PC-3 (cell line): ENCODE results near the gene SUV39H1. TPM values are rescaled to one million over a fixed set of nuclear protein-coding genes. Genes with fewer than 3 reads are reported as not detected.

ENCODE experiments used
- ATAC-seq: fragments of 200-7000 bp; cut with Tn5 transposase; 2 replicates; pipeline ENCODE4 v1.9.1; 2020; ENCODE audit warnings: mild to moderate bottlenecking, moderate library complexity
- BruUV-seq: library from RNA; stranded (reverse); fragments of 400-500 nt; replicated peaks from 2 replicates; lab custom pipeline; 2021; lab: Mats Ljungman, UMichigan
- CTCF ChIA-PET: fragments of 300-600 bp; sonication (Branson Sonifier 250); formaldehyde crosslinking; loops from one replicate; lab custom pipeline; 2022; ENCODE audit warnings: antibody characterized with exemption; lab: Charles Lee
- POLR2A ChIA-PET: fragments of 300-600 bp; sonication (Branson Sonifier 250); formaldehyde crosslinking; loops from one replicate; lab custom pipeline; 2022; ENCODE audit warnings: antibody characterized with exemption; ENCODE audit not compliant: unreplicated experiment; lab: Charles Lee
- DNase-seq: peaks from one replicate; pipeline ENCODE4 v3.0.0-alpha.2; 2015
- H2AFZ ChIP-seq: fragments of 300-600 bp; sonication (generic); 2 replicates; pipeline ENCODE4 v1.6.0; 2016; ENCODE audit warnings: antibody characterized with exemption, low read length
- H3F3A ChIP-seq: fragments of 300-600 bp; sonication (generic); one replicate; pipeline ENCODE4 v1.6.0; 2017; ENCODE audit warnings: antibody characterized with exemption, low read length, control low read depth, mild to moderate bottlenecking; ENCODE audit not compliant: unreplicated experiment
- H3K27ac ChIP-seq: fragments of 300-600 bp; sonication (generic); 2 replicates; pipeline ENCODE4 v1.5.1; 2016; ENCODE audit warnings: mild to moderate bottlenecking, low read length
- H3K27me3 ChIP-seq: fragments of 300-600 bp; sonication (generic); 2 replicates; pipeline ENCODE4 v1.6.1; 2016; ENCODE audit warnings: low read length, mixed read lengths
- H3K36me3 ChIP-seq: fragments of 300-600 bp; sonication (generic); 2 replicates; pipeline ENCODE4 v1.6.1; 2016; ENCODE audit warnings: low read depth, mixed run types, low read length, mixed read lengths
- H3K4me1 ChIP-seq: fragments of 300-600 bp; sonication (generic); 2 replicates; pipeline ENCODE4 v1.5.1; 2016; ENCODE audit warnings: low read length; ENCODE audit not compliant: insufficient read depth
- H3K4me2 ChIP-seq: fragments of 300-600 bp; sonication (generic); 2 replicates; pipeline ENCODE4 v1.6.0; 2016; ENCODE audit warnings: low read length
- H3K4me3 ChIP-seq: fragments of 300-600 bp; sonication (generic); 2 replicates; pipeline ENCODE4 v1.5.1; 2016; ENCODE audit warnings: mild to moderate bottlenecking, low read length, mixed read lengths
- H3K79me2 ChIP-seq: fragments of 300-600 bp; sonication (generic); 2 replicates; pipeline ENCODE4 v1.6.1; 2017; ENCODE audit warnings: low read length, mixed read lengths
- H3K9ac ChIP-seq: fragments of 300-600 bp; sonication (generic); 2 replicates; pipeline ENCODE4 v1.6.0; 2016; ENCODE audit warnings: mild to moderate bottlenecking, low read length
- H3K9me2 ChIP-seq: fragments of 300-600 bp; sonication (generic); replicated peaks from 2 replicates; pipeline ENCODE4 v1.6.1; 2016; ENCODE audit warnings: mixed run types, low read length, mixed read lengths
- H3K9me3 ChIP-seq: fragments of 300-600 bp; sonication (generic); 2 replicates; pipeline ENCODE4 v1.6.1; 2016; ENCODE audit warnings: low read length, mixed read lengths
- H4K20me1 ChIP-seq: fragments of 300-600 bp; sonication (generic); 2 replicates; pipeline ENCODE4 v1.6.1; 2016; ENCODE audit warnings: low read length, mixed read lengths
- CTCF ChIP-seq: fragments of 300-600 bp; sonication (generic); conservative IDR thresholded peaks from 2 replicates; pipeline ENCODE4 v1.5.1; 2017; ENCODE audit warnings: antibody characterized with exemption, low read depth, mild to moderate bottlenecking, low read length
- EZH2 ChIP-seq: fragments of 300-600 bp; sonication (generic); IDR thresholded peaks from one replicate; pipeline ENCODE4 v1.6.1; 2017; ENCODE audit warnings: antibody characterized with exemption, mild to moderate bottlenecking, low read length; ENCODE audit not compliant: unreplicated experiment
- EZH2phosphoT487 ChIP-seq: fragments of 300-600 bp; sonication (generic); IDR thresholded peaks from 2 replicates; pipeline ENCODE4 v1.6.1; 2018; ENCODE audit warnings: mild to moderate bottlenecking, antibody characterized with exemption, low read length, borderline replicate concordance
- intact Hi-C: fragments of 100-400 bp; cut with micrococcal nuclease; formaldehyde crosslinking; loops from 2 replicates; pipeline ENCODE4 v1.9.0; 2023
- total RNA-seq: library from RNA; depleted of rRNA; stranded (reverse); fragments of >200 nt; gene quantifications from 2 replicates; pipeline ENCODE4 v1.2.3, GENCODE V29; 2014

The SUV39H1 gene
- total RNA-seq, 1 experiment from 2014 or later: 22.3 TPM

- BruUV-seq: no TSS peak
- H4K20me1 ChIP-seq: no peaks in the 10 kb centered on the region
- intact Hi-C loops: no loop called here
- no peaks in the 10 kb centered on the region for H3K9me3 ChIP-seq
- ChIA-PET POLR2A (interaction anchor here (0.6 to 0.9 kb wide), 2 partner anchors 59 to 106 kb away, joined by 4 to 9 read pairs; partner anchors contain the start of gene HDAC6), CTCF (interaction anchor here (0.6 kb wide), 1 partner anchor 263 kb away, joined by 3 read pairs; no protein-coding TSS in a partner anchor)
- peak overlapping the region; percentile 93 for H3K4me2 ChIP-seq
- H3K9me2 ChIP-seq: no peaks in the 10 kb centered on the region
- peaks cover 12% of the 10 kb centered on the region for H3K4me1 ChIP-seq
- DNase-seq: peak; percentile 11
- peak overlapping the region; percentile 75 for H2AFZ ChIP-seq
- peaks cover 10% of the 10 kb centered on the region for H3K36me3 ChIP-seq
- peaks cover 35% of the 10 kb centered on the region for H3K79me2 ChIP-seq
- no peaks in the 10 kb centered on the region for H3F3A ChIP-seq
- TF ChIP-seq EZH2 (no peak), CTCF (no peak), EZH2phosphoT487 (no peak)
- ATAC-seq: no peak
- H3K4me3 ChIP-seq: peak overlapping the region; percentile 78
- peak overlapping the region; percentile 95; the same call in 1 of the 2 replicates for H3K9ac ChIP-seq
- no peaks in the 10 kb centered on the region for H3K27me3 ChIP-seq
- H3K27ac ChIP-seq: no peak overlapping the region
These were observed 1.0 kb upstream of the SUV39H1 start for GRCh38 chrX:48695534-48695896.

GRCh38 chrX:48695925-48696300 is 621 bp upstream of the SUV39H1 start:
- H3K27me3 ChIP-seq: no peaks in the 10 kb centered on the region
- TF ChIP-seq CTCF (no peak), EZH2 (no peak), EZH2phosphoT487 (no peak)
- ChIA-PET POLR2A (interaction anchor here (0.6 to 0.9 kb wide), 2 partner anchors 60 to 106 kb away, joined by 4 to 9 read pairs; partner anchors contain the start of gene HDAC6), CTCF (interaction anchor here (0.6 kb wide), 1 partner anchor 262 kb away, joined by 3 read pairs; no protein-coding TSS in a partner anchor)
- no peaks in the 10 kb centered on the region for H3K9me3 ChIP-seq
- ATAC-seq: peak; percentile 6; the same call in 1 of the 2 replicates
- no peaks in the 10 kb centered on the region for H4K20me1 ChIP-seq
- peak overlapping the region; percentile 75 for H2AFZ ChIP-seq
- peak; percentile 9 for DNase-seq
- H3K9me2 ChIP-seq: no peaks in the 10 kb centered on the region
- peaks cover 14% of the 10 kb centered on the region for H3K36me3 ChIP-seq
- peak overlapping the region; percentile 93 for H3K4me2 ChIP-seq
- H3K9ac ChIP-seq: peak overlapping the region; percentile 95
- no peaks in the 10 kb centered on the region for H3F3A ChIP-seq
- intact Hi-C loops: loop anchor here (1.0 kb wide), 2 partner anchors 48 to 105 kb away; no protein-coding TSS in a partner anchor
- BruUV-seq: TSS peak; percentile 91
- H3K27ac ChIP-seq: no peak overlapping the region
- H3K4me1 ChIP-seq: peaks cover 12% of the 10 kb centered on the region
- H3K79me2 ChIP-seq: peaks cover 39% of the 10 kb centered on the region
- H3K4me3 ChIP-seq: peak overlapping the region; percentile 78
